SK-N-SH (cell line): ENCODE data around the gene ATP1A1. TPM values are rescaled to one million over a fixed set of nuclear protein-coding genes. Genes with fewer than 3 reads are reported as not detected.

Experiments used
- CTCF ChIA-PET: fragments of 300-600, 350-600 bp; formaldehyde crosslinking; extraction: SDS; loops from one replicate; lab custom pipeline; 2021; lab: Yijun Ruan, JAX
- POLR2A ChIA-PET: fragments of 350-600 bp; sonication (Branson Sonifier 250); formaldehyde crosslinking; extraction: SDS; loops from one replicate; lab custom pipeline; 2020; ENCODE audit warnings: antibody characterized with exemption, inconsistent platforms; lab: Yijun Ruan, JAX
- DNase-seq: peaks from one replicate; pipeline ENCODE4 v3.0.0; 2012
- H2AFZ ChIP-seq: fragments of 200-600 bp; sonication (generic); 2 replicates; pipeline ENCODE4 v1.8.1; 2016; ENCODE audit warnings: antibody characterized with exemption, mild to moderate bottlenecking, low read depth
- H3F3A ChIP-seq: fragments of 200-600 bp; sonication (generic); replicated peaks from 2 replicates; pipeline ENCODE3; 2016; ENCODE audit warnings: antibody characterized with exemption, mild to moderate bottlenecking; ENCODE audit not compliant: insufficient read depth
- H3K27ac ChIP-seq, 2 experiments: fragments of 200-500 bp in 1 of 2; fragments of 200-600 bp in 1 of 2; sonication (Bioruptor generic) in 1 of 2; sonication (generic), shearing (Covaris generic) in 1 of 2; 2 replicates each; pipeline versions ENCODE4 v1.5.1 to v1.6.1; 2014 to 2016; ENCODE audit warnings: low read depth in 2 of 2, inconsistent platforms in 1 of 2, low read length in 1 of 2, mild to moderate bottlenecking in 1 of 2, mixed read lengths in 1 of 2
- H3K27me3 ChIP-seq: fragments of 200-600 bp; sonication (generic), shearing (Covaris generic); 2 replicates; pipeline ENCODE4 v1.6.1; 2016; ENCODE audit warnings: mixed run types; ENCODE audit not compliant: insufficient read depth
- H3K36me3 ChIP-seq, 2 experiments: fragments of 200-500 bp in 1 of 2; fragments of 200-600 bp in 1 of 2; sonication (Bioruptor generic) in 1 of 2; sonication (generic) in 1 of 2; replicated peaks in 1 of 2; 2 replicates each; pipeline versions ENCODE3 to v1.5.1; 2014 to 2016; ENCODE audit warnings: low read length in 1 of 2, mild to moderate bottlenecking in 1 of 2; ENCODE audit not compliant: insufficient read depth in 2 of 2, control insufficient read depth in 1 of 2
- H3K4me1 ChIP-seq, 2 experiments: fragments of 200-500 bp in 1 of 2; fragments of 200-600 bp in 1 of 2; sonication (Bioruptor generic) in 1 of 2; sonication (generic), shearing (Covaris generic) in 1 of 2; 2 replicates each; pipeline versions ENCODE4 v1.5.1 to v1.6.1; 2014 to 2016; ENCODE audit warnings: low read depth in 1 of 2, low read length in 1 of 2, mixed run types in 1 of 2; ENCODE audit not compliant: insufficient read depth in 2 of 2, control insufficient read depth in 1 of 2
- H3K4me2 ChIP-seq: fragments of 200-600 bp; sonication (generic), shearing (Covaris generic); 2 replicates; pipeline ENCODE4 v1.6.1; 2017; ENCODE audit warnings: mixed run types
- H3K4me3 ChIP-seq, 2 experiments: fragments of 200-500 bp in 1 of 2; fragments of 200-600 bp in 1 of 2; sonication (Bioruptor generic) in 1 of 2; sonication (generic), shearing (Covaris generic) in 1 of 2; 2 replicates each; pipeline versions ENCODE4 v1.5.1 to v1.8.1; 2014 to 2016; ENCODE audit warnings: low read depth in 2 of 2, inconsistent platforms in 1 of 2, low read length in 1 of 2, mild to moderate bottlenecking in 1 of 2, mixed read lengths in 1 of 2, moderate library complexity in 1 of 2
- H3K79me2 ChIP-seq: fragments of 200-600 bp; sonication (generic); 2 replicates; pipeline ENCODE4 v1.8.1; 2017; ENCODE audit warnings: mild to moderate bottlenecking; ENCODE audit not compliant: insufficient read depth
- H3K9ac ChIP-seq: fragments of 200-600 bp; sonication (generic); 2 replicates; pipeline ENCODE4 v1.6.1; 2017; ENCODE audit warnings: mixed run types
- H3K9me2 ChIP-seq: fragments of 200-600 bp; sonication (generic); 2 replicates; pipeline ENCODE4 v1.6.1; 2017; ENCODE audit warnings: mixed run types
- H3K9me3 ChIP-seq: fragments of 200-600 bp; sonication (generic); 2 replicates; pipeline ENCODE4 v1.6.1; 2017; ENCODE audit warnings: mixed run types, mild to moderate bottlenecking, moderate library complexity
- H4K20me1 ChIP-seq: fragments of 200-600 bp; sonication (generic); 2 replicates; pipeline ENCODE4 v1.6.1; 2017; ENCODE audit warnings: mild to moderate bottlenecking, mixed run types; ENCODE audit not compliant: insufficient read depth
- CHD2 ChIP-seq: fragments of 150-350 bp; IDR thresholded peaks from 2 replicates; pipeline ENCODE4 v1.6.1; 2018; ENCODE audit warnings: low read length; ENCODE audit not compliant: partially characterized antibody
- ELF1 ChIP-seq: IDR thresholded peaks from 2 replicates; pipeline ENCODE4 v1.4.0; 2012
- EP300 ChIP-seq, 2 experiments: IDR thresholded peaks; 2 replicates each; pipeline versions ENCODE4 v1.4.0 to v1.6.1; 2012; ENCODE audit warnings: borderline replicate concordance in 1 of 2, low read depth in 1 of 2, low read length in 1 of 2
- FOSL2 ChIP-seq: IDR thresholded peaks from 2 replicates; pipeline ENCODE4 v1.4.0; 2012; ENCODE audit warnings: low read depth, mild to moderate bottlenecking, moderate library complexity, borderline replicate concordance
- FOXM1 ChIP-seq: IDR thresholded peaks from 2 replicates; pipeline ENCODE4 v1.4.0; 2012; ENCODE audit warnings: low read depth, mild to moderate bottlenecking
- GABPA ChIP-seq: IDR thresholded peaks from 2 replicates; pipeline ENCODE4 v1.4.0; 2012; ENCODE audit warnings: low read depth, mild to moderate bottlenecking
- JUND ChIP-seq: IDR thresholded peaks from 2 replicates; pipeline ENCODE4 v1.4.0; 2012
- MEF2A ChIP-seq: IDR thresholded peaks from 2 replicates; pipeline ENCODE4 v1.4.0; 2012; ENCODE audit warnings: low read depth, borderline replicate concordance
- NFIC ChIP-seq: IDR thresholded peaks from 2 replicates; pipeline ENCODE4 v1.4.0; 2012; ENCODE audit warnings: borderline replicate concordance
- POLR2AphosphoS5 ChIP-seq: IDR thresholded peaks from 2 replicates; pipeline ENCODE4 v1.6.1; 2012; ENCODE audit warnings: low read depth, low read length
- RXRA ChIP-seq: IDR thresholded peaks from 2 replicates; pipeline ENCODE4 v1.4.0; 2012; ENCODE audit warnings: low read depth, mild to moderate bottlenecking, borderline replicate concordance
- SMC3 ChIP-seq: IDR thresholded peaks from 2 replicates; pipeline ENCODE4 v1.6.1; 2012; ENCODE audit warnings: low read depth, low read length, improper control_type of control experiment
- TAF1 ChIP-seq: IDR thresholded peaks from 2 replicates; pipeline ENCODE4 v1.6.1; 2012; ENCODE audit warnings: low read depth, mild to moderate bottlenecking, low read length, moderate library complexity, borderline replicate concordance
- TCF12 ChIP-seq: IDR thresholded peaks from 2 replicates; pipeline ENCODE4 v1.4.0; 2012
- TEAD4 ChIP-seq: IDR thresholded peaks from 2 replicates; pipeline ENCODE4 v1.4.0; 2012; ENCODE audit warnings: mild to moderate bottlenecking, borderline replicate concordance; ENCODE audit not compliant: insufficient read depth
- YY1 ChIP-seq: IDR thresholded peaks from 2 replicates; pipeline ENCODE4 v1.4.0; 2012; ENCODE audit warnings: low read depth, mild to moderate bottlenecking
- WGBS: methylation state at CpG from one replicate; pipeline ENCODE4 v1.1.6; 2017; ENCODE audit warnings: low lambda C conversion rate; 5-methylcytosine and 5-hydroxymethylcytosine counted together
- polyA plus RNA-seq, 3 experiments: library from polyadenylated mRNA; depleted of rRNA; stranded (reverse); fragments of >200 nt; gene quantifications; 2 replicates each; pipeline ENCODE4 v1.2.3, GENCODE V29; 2012
- TF ChIP-seq, protein P1 (sequence below): IDR thresholded peaks from 2 replicates; pipeline ENCODE4 v1.4.0; 2012; ENCODE audit warnings: low read depth, borderline replicate concordance
- TF ChIP-seq, protein P2 (sequence below): fragments of 150-350 bp; IDR thresholded peaks from 2 replicates; pipeline ENCODE4 v1.6.1; 2017; ENCODE audit warnings: antibody characterized with exemption, low read length, low read depth, borderline replicate concordance

Gene ATP1A1
- polyA plus RNA-seq, 1 of the 3 experiments (the other 2 are of a cell fraction): 233 TPM

- Histone ChIP-seq H2AFZ (no peak overlapping the region), H3K36me3 (no peaks in the 10 kb centered on the region), H4K20me1 (peaks cover 10% of the 10 kb centered on the region; the same call in 1 of the 2 replicates), H3K27me3 (no peaks in the 10 kb centered on the region), H3K4me3 (peak overlapping the region; percentile 60 to 71; a peak in 3 of 4 replicates), H3K27ac (peak overlapping the region; percentile 84 to 98; a peak in 3 of 4 replicates), H3K9ac (peak overlapping the region; percentile 84; the same call in 1 of the 2 replicates), H3F3A (peaks cover 40% of the 10 kb centered on the region), H3K79me2 (peaks cover 61% of the 10 kb centered on the region), H3K4me1 (peaks cover 34 to 47% of the 10 kb centered on the region in 2 experiments), H3K9me3 (no peaks in the 10 kb centered on the region), H3K4me2 (peak overlapping the region; percentile 89), H3K9me2 (no peaks in the 10 kb centered on the region)
- no peak for TF ChIP-seq FOXM1
- no peak for TF ChIP-seq CHD2
- TF ChIP-seq RXRA: no peak
- TF ChIP-seq MEF2A: no peak
- no peak for TF ChIP-seq NFIC
- TF ChIP-seq TAF1: no peak
- TF ChIP-seq SMC3: no peak
- no peak for TF ChIP-seq TEAD4
- TF ChIP-seq JUND: no peak
- TF ChIP-seq, protein P1, sequence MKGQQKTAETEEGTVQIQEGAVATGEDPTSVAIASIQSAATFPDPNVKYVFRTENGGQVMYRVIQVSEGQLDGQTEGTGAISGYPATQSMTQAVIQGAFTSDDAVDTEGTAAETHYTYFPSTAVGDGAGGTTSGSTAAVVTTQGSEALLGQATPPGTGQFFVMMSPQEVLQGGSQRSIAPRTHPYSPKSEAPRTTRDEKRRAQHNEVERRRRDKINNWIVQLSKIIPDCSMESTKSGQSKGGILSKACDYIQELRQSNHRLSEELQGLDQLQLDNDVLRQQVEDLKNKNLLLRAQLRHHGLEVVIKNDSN: no peak
- TF ChIP-seq ELF1: no peak
- TF ChIP-seq, protein P2, sequence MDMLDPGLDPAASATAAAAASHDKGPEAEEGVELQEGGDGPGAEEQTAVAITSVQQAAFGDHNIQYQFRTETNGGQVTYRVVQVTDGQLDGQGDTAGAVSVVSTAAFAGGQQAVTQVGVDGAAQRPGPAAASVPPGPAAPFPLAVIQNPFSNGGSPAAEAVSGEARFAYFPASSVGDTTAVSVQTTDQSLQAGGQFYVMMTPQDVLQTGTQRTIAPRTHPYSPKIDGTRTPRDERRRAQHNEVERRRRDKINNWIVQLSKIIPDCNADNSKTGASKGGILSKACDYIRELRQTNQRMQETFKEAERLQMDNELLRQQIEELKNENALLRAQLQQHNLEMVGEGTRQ: no peak
- no peak for TF ChIP-seq POLR2AphosphoS5
- TF ChIP-seq YY1: no peak
- WGBS: 73% methylated on average over 8 of the region's 8 CpGs
- CTCF ChIA-PET: interaction anchor here (0.8 to 4.7 kb wide), 5 partner anchors 8 to 236 kb away, joined by 3 to 30 read pairs (median 4); no protein-coding TSS in a partner anchor
- POLR2A ChIA-PET: interaction anchor here (1.0 kb wide), 2 partner anchors 43 to 236 kb away, joined by 3 to 4 read pairs; no protein-coding TSS in a partner anchor
- no peak for DNase-seq
Measured at GRCh38 chr1:116375148-116375886, 2.3 kb downstream of the ATP1A1 start.

GRCh38 chr1:116375887-116376728 is 3.1 kb downstream of the ATP1A1 start:
- Histone ChIP-seq H3K4me1 (peaks cover 41 to 47% of the 10 kb centered on the region in 2 experiments), H3K79me2 (peaks cover 69% of the 10 kb centered on the region)
- WGBS: 42% methylated on average over 9 of the region's 9 CpGs
- TF ChIP-seq EP300 (IDR thresholded peaks at IDR 0.05; ENCODE audit: borderline replicate concordance in 1 of 2, low read depth in 1 of 2, low read length in 1 of 2) (no peak), GABPA (no peak), MEF2A (no peak), TCF12 (peak; percentile 26; the same call in 1 of the 2 replicates), TAF1 (0 out of 2 replicates have a peak, but pooled peaks have one; percentile 10), NFIC (0 out of 2 replicates have a peak, but pooled peaks have one; percentile 3), FOSL2 (peak; percentile 55; the same call in 1 of the 2 replicates)
- TF ChIP-seq, all 33 proteins: peak for 4
- Histone ChIP-seq H3K9me2 (no peaks in the 10 kb centered on the region), H3K36me3 (no peaks in the 10 kb centered on the region), H3K27me3 (no peaks in the 10 kb centered on the region), H4K20me1 (peaks cover 16% of the 10 kb centered on the region), H3K27ac (peak overlapping the region; percentile 84 to 98), H3K4me2 (peak overlapping the region; percentile 89), H3F3A (peaks cover 40% of the 10 kb centered on the region), H2AFZ (no peak overlapping the region), H3K9ac (peak overlapping the region; percentile 84), H3K9me3 (no peaks in the 10 kb centered on the region), H3K4me3 (peak overlapping the region; percentile 1 to 71; a peak in 3 of 4 replicates)
- no peak for DNase-seq
- ChIA-PET CTCF (interaction anchor here (1.1 to 4.7 kb wide), 6 partner anchors 9 to 237 kb away, joined by 3 to 30 read pairs (median 4); no protein-coding TSS in a partner anchor), POLR2A (interaction anchor here (1.0 kb wide), 2 partner anchors 42 to 237 kb away, joined by 3 to 4 read pairs; no protein-coding TSS in a partner anchor)
